ENCODE data around the gene CYP21A2.

The CYP21A2 gene

GRCh38 chr6:32073613-32074012, 35.4 kb downstream of the CYP21A2 start:
- no peak for DNase-seq (ENCODE audit: low read depth)
- TF ChIP-seq, protein P1, sequence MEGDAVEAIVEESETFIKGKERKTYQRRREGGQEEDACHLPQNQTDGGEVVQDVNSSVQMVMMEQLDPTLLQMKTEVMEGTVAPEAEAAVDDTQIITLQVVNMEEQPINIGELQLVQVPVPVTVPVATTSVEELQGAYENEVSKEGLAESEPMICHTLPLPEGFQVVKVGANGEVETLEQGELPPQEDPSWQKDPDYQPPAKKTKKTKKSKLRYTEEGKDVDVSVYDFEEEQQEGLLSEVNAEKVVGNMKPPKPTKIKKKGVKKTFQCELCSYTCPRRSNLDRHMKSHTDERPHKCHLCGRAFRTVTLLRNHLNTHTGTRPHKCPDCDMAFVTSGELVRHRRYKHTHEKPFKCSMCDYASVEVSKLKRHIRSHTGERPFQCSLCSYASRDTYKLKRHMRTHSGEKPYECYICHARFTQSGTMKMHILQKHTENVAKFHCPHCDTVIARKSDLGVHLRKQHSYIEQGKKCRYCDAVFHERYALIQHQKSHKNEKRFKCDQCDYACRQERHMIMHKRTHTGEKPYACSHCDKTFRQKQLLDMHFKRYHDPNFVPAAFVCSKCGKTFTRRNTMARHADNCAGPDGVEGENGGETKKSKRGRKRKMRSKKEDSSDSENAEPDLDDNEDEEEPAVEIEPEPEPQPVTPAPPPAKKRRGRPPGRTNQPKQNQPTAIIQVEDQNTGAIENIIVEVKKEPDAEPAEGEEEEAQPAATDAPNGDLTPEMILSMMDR (IDR thresholded peaks at IDR 0.05; ENCODE audit: insufficient read depth, low read depth, low read length, missing control alignments) = no peak
- no peak overlapping the region for H3K4me3 ChIP-seq (ENCODE audit: low read depth, low read length)

GRCh38 chr6:32074996-32075532, 36.8 kb downstream of the CYP21A2 start:
- H3K4me3 ChIP-seq (ENCODE audit: low read depth, low read length) = no peak overlapping the region
- no peak for DNase-seq (ENCODE audit: low read depth)
- TF ChIP-seq, protein P1 (IDR thresholded peaks at IDR 0.05; ENCODE audit: insufficient read depth, low read depth, low read length, missing control alignments) = no peak

DNA sequence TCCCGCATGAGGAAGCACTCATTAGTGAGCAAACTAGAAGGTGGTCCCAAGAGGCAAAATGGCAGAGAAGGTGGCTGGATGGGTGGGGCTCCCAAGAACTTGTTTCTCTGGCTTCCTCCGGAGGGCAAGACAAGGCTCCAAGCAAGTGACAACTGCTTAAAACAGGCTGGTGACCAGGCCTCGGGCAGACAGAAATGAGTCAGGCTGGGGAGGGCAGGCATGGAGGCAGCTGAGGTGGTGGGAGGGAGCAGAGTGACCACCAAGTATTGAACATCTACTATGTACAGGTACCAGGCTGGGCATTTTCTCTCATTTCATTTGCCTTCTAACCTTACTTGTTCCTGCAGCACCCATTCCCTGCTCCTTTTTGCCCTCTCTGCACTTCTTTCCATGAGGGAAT, 37.6 kb downstream of the CYP21A2 start:
- no peak for DNase-seq (ENCODE audit: low read depth)
- no peak overlapping the region for H3K4me3 ChIP-seq (ENCODE audit: low read depth, low read length)
- TF ChIP-seq, protein P1 (IDR thresholded peaks at IDR 0.05; ENCODE audit: insufficient read depth, low read depth, low read length, missing control alignments) = no peak

DNA sequence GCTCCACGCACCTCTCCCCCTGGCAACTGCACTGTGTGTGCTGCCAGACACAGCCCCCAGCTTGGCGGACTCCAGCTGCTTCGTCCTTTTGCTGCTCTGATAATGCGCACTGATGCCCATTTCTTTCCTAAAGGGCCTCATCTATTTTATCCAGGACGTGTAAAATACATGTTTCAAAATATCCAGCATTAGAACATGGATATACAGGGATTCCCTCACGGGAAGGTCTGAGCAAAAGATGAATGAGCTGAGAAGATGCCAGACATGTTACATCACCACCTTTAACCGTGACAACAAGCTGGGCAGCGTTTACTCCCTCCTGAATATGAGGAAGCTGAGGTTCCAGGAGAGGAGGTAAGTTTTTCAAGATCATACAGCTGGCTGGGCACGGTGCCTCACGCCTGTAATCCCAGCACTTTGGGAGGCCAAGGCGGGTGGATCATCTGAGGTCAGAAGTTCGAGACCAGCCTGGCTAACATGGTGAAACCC, 38.1 kb downstream of the CYP21A2 start:
- TF ChIP-seq, protein P1 (IDR thresholded peaks at IDR 0.05; ENCODE audit: insufficient read depth, low read depth, low read length, missing control alignments) = no peak
- no peak overlapping the region for H3K4me3 ChIP-seq (ENCODE audit: low read depth, low read length)
- no peak for DNase-seq (ENCODE audit: low read depth)

DNA sequence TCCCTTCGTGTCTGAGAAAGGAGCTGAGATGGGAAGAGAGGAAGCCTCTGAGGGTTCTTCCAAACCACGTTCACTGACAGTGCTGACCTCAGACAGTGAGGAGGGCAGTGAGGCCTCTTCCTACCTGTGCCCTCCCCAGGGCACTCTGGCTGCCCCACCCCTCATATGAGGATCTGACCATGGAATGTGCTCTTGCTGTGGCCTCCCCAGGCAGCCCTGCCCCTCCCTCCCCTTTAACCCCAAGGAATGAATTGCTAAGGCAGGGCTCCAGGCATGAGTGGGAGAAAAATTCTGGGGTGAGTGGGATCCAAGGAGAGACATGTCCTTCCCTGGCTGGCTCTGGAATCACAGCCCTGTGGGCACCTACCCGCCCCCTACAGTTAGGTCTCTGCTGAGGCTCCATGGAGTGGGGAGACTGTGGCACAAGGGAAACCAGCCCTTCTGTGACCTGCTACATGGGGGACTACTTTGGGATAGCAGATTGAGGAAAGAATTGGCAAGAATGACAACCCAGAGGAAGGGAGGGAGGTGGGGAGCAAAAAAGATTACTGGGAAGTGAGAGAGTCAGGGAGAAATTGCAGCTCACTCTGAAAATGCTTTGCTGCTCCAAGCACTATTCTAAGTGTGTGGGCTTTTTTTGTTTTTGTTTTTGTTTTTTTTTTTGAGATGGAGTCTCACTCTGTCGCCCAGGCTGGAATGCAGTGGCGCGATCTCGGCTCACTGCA, 41.5 kb downstream of the CYP21A2 start:
- no peak overlapping the region for H3K4me3 ChIP-seq (ENCODE audit: low read depth, low read length)
- DNase-seq (ENCODE audit: low read depth) = no peak
- TF ChIP-seq, protein P1 (IDR thresholded peaks at IDR 0.05; ENCODE audit: insufficient read depth, low read depth, low read length, missing control alignments) = no peak

DNA sequence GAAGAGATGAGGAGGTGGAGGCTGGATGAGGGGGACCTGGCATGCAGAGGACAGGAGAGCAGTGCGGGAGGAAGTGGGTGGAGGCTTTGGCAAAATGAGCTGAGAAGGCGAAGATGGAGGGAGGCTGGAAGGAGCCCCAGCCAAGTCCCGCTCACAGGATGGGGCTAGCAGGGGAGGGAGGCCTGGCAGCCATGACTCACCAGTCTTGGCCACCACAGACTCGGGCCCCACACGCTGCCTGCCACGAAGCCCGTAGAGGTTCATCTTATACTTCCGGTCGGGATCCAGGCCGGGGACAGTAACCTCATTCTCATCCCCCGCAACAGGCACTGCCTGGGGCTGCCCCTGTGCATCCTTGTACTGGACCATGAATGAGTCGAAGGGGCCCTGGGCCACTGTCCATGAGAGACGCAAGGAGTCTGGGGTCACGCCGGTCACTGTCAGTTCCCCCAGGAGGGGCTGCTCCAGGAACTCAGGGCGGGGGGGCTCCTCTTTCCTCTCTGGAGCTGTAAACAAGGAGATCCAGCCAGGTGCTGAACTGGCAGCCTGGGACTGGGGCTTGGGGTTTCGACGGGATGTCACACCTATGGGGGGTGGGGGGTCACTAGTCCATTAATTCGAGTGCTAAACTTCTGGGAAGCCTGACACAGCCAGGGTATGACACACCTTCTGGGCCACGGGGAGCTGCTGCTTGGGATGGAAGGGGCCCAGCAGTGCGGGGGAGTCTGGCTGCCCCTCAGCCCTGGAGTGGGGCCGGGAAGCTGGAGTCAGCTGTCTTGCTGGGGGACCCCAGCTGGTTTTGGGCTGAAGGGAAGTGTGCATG, 43.2 kb downstream of the CYP21A2 start:
- TF ChIP-seq, protein P1 (IDR thresholded peaks at IDR 0.05; ENCODE audit: insufficient read depth, low read depth, low read length, missing control alignments) = no peak
- no peak overlapping the region for H3K4me3 ChIP-seq (ENCODE audit: low read depth, low read length)
- DNase-seq (ENCODE audit: low read depth) = no peak
